DLD1 (cell line): ENCODE results near the gene POLN.
"Not testable (repeated sequence)": the region's sequence is repeated elsewhere in the genome, so short reads cannot be mapped to it uniquely, and the experiment has no call there.

ENCODE experiments used
- in situ Hi-C: cut with HindIII; loops from 2 replicates; pipeline ENCODE4 v1.10.0; 2017; ENCODE audit warnings: low sequenced_read_pairs

Gene POLN

GRCh38 chr4:2172627-2173231, 69.2 kb downstream of the POLN start:
- in situ Hi-C loops, result no loop called here

- in situ Hi-C loops, result no loop called here
Observed at GRCh38 chr4:2172161-2172560, 69.8 kb downstream of the POLN start.

GRCh38 chr4:2168469-2169319, 73.2 kb downstream of the POLN start:
- in situ Hi-C loops, result no loop called here

- in situ Hi-C loops, result no loop called here
Observed at GRCh38 chr4:2166253-2166652, 75.7 kb downstream of the POLN start.

- in situ Hi-C loops, result no loop called here
Observed at GRCh38 chr4:2165391-2165790, 76.5 kb downstream of the POLN start.

- in situ Hi-C loops, result no loop called here
Observed at GRCh38 chr4:2163311-2163821, 78.6 kb downstream of the POLN start.

GRCh38 chr4:2161092-2161703, 80.7 kb downstream of the POLN start:
- in situ Hi-C loops, result not testable (repeated sequence)

GRCh38 chr4:2159931-2160330, 82.0 kb downstream of the POLN start:
- in situ Hi-C loops, result no loop called here

GRCh38 chr4:2155246-2155645, 86.7 kb downstream of the POLN start:
- in situ Hi-C loops, result no loop called here

- in situ Hi-C loops, result no loop called here
Observed at GRCh38 chr4:2154215-2154740, 87.6 kb downstream of the POLN start.

- in situ Hi-C loops, result no loop called here
Observed at GRCh38 chr4:2151544-2151943, 90.4 kb downstream of the POLN start.

- in situ Hi-C loops, result no loop called here
Observed at GRCh38 chr4:2150076-2150475, 91.8 kb downstream of the POLN start.

GRCh38 chr4:2142630-2143427, 99.1 kb downstream of the POLN start:
- in situ Hi-C loops, result no loop called here

- in situ Hi-C loops, result no loop called here
Observed at GRCh38 chr4:2141762-2142451, 100.0 kb downstream of the POLN start.

- in situ Hi-C loops, result no loop called here
Observed at GRCh38 chr4:2141022-2141761, 100.7 kb downstream of the POLN start.

GRCh38 chr4:2138846-2139500, 102.9 kb downstream of the POLN start:
- in situ Hi-C loops, result no loop called here

GRCh38 chr4:2136726-2137125, 105.2 kb downstream of the POLN start:
- in situ Hi-C loops, result no loop called here

GRCh38 chr4:2135083-2135482, 106.8 kb downstream of the POLN start:
- in situ Hi-C loops, result no loop called here

GRCh38 chr4:2132438-2132837, 109.5 kb downstream of the POLN start:
- in situ Hi-C loops, result no loop called here
